ENCODE data around the gene SRSF10. TPM values are rescaled to one million over a fixed set of nuclear protein-coding genes. Genes with fewer than 3 reads are reported as not detected.
A peak's percentile ranks its signal among the peaks of the same experiment; 100 is the strongest.

Gene SRSF10
- total and polyA plus RNA-seq, 8 donors, result 84.9 to 296 (median 254) TPM

GRCh38 chr1:23930861-23931490 lies 49.2 kb downstream of the SRSF10 start:
- no peak for DNase-seq

GRCh38 chr1:23930270-23930669 lies 49.9 kb downstream of the SRSF10 start:
- DNase-seq, result no peak
- H3K27me3 ChIP-seq, result no peaks in the 10 kb centered on the region
- no peak for ATAC-seq
- no peaks in the 10 kb centered on the region for H3K36me3 ChIP-seq
- peaks cover 0 to 7% of the 10 kb centered on the region in 2 donors for H3K4me1 ChIP-seq
- H3K9me3 ChIP-seq, result no peaks in the 10 kb centered on the region
- H3K4me3 ChIP-seq, result no peak overlapping the region
- H3K27ac ChIP-seq, result no peak overlapping the region
- intact Hi-C loops (cut with DNase I), result no loop called here
- no peak for TF ChIP-seq CTCF (IDR thresholded peaks at IDR 0.05)

More at GRCh38 chr1:23930861-23931490, 49.2 kb downstream of the SRSF10 start:
- no peak for TF ChIP-seq CTCF (IDR thresholded peaks at IDR 0.05)
- no peaks in the 10 kb centered on the region for H3K27me3 ChIP-seq
- peak overlapping the region; percentile 49 to 51 for H3K27ac ChIP-seq
- H3K36me3 ChIP-seq, result no peaks in the 10 kb centered on the region
- H3K4me3 ChIP-seq, result no peak overlapping the region
- peaks cover 0 to 7% of the 10 kb centered on the region in 2 donors for H3K4me1 ChIP-seq
- H3K9me3 ChIP-seq, result no peaks in the 10 kb centered on the region
- peak; percentile 74 for ATAC-seq
- intact Hi-C loops (cut with DNase I), result no loop called here

- no peak overlapping the region for H3K27ac ChIP-seq
- ATAC-seq, result no peak
Measured at GRCh38 chr1:23928789-23929188, 51.3 kb downstream of the SRSF10 start.

GRCh38 chr1:23927097-23927496 lies 53.0 kb downstream of the SRSF10 start:
- DNase-seq (no peak), ATAC-seq (no peak)
- peaks cover 0 to 7% of the 10 kb centered on the region in 2 donors for H3K4me1 ChIP-seq
- no peaks in the 10 kb centered on the region for H3K36me3 ChIP-seq
- no peak overlapping the region for H3K27ac ChIP-seq
- no peaks in the 10 kb centered on the region for H3K9me3 ChIP-seq
- H3K27me3 ChIP-seq, result no peaks in the 10 kb centered on the region
- no peak for TF ChIP-seq CTCF (IDR thresholded peaks at IDR 0.05)
- no peak overlapping the region for H3K4me3 ChIP-seq
- intact Hi-C loops (cut with DNase I), result no loop called here

More at GRCh38 chr1:23928789-23929188, 51.3 kb downstream of the SRSF10 start:
- no peak for TF ChIP-seq CTCF (IDR thresholded peaks at IDR 0.05)
- H3K9me3 ChIP-seq, result no peaks in the 10 kb centered on the region
- intact Hi-C loops (cut with DNase I), result no loop called here
- no peak overlapping the region for H3K4me3 ChIP-seq
- no peaks in the 10 kb centered on the region for H3K27me3 ChIP-seq
- DNase-seq, result no peak
- H3K36me3 ChIP-seq, result no peaks in the 10 kb centered on the region
- peaks cover 0 to 7% of the 10 kb centered on the region in 2 donors for H3K4me1 ChIP-seq

- intact Hi-C loops (cut with DNase I), result no loop called here
- TF ChIP-seq CTCF (IDR thresholded peaks at IDR 0.05), result no peak
- H3K36me3 ChIP-seq, result no peaks in the 10 kb centered on the region
- DNase-seq (no peak), ATAC-seq (no peak)
- H3K9me3 ChIP-seq, result no peaks in the 10 kb centered on the region
- H3K27me3 ChIP-seq, result no peaks in the 10 kb centered on the region
- peaks cover under 1 to 2% of the 10 kb centered on the region in 2 donors for H3K4me1 ChIP-seq
- H3K4me3 ChIP-seq, result no peak overlapping the region
- H3K27ac ChIP-seq, result no peak overlapping the region
Measured at GRCh38 chr1:23925279-23925678, 54.8 kb downstream of the SRSF10 start.
